ENCODE measurements around the gene RASGEF1C.

The RASGEF1C gene

DNA sequence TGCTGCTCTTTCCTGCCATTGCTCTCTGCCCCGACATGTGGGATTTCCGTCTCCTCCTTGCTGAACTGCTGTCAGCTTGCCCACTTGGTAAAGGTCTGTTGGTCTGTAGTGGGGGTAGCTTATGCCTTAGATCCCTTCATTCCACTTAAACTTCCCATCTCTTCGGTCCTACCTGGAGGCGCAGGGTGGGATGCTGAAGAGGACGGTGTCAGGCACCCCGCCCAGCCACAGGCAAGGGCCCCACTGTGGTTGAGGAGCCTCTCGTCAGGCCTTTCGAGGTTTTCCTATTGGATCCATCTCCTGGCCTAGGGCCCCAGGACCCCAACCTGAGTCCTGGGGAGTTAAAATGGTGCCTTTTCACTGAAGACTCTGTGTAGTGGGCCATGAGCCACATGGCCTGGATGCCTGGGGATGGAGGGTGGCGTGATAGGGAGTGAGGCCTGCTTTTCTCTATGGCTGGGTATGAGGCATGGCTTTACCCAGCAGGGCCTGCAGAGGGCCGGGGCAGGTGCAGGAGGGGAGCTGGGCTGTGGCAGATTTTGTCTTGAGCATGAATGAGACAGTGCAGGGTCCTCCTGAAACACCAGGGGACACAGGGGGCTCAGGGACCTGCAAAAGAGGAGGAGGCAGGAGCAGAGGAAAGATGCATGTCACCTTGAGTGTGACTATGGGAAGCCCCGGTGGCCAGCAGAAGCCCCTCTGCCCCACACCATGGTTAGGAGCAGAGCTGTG, 111.7 kb downstream of the RASGEF1C start:
- DNase-seq (ENCODE audit: low read depth in 1 of 2, low spot score in 1 of 2), result no peak
- H3K27me3 ChIP-seq (ENCODE audit: insufficient read depth, poor library complexity, severe bottlenecking), result no peaks in the 10 kb centered on the region

DNA sequence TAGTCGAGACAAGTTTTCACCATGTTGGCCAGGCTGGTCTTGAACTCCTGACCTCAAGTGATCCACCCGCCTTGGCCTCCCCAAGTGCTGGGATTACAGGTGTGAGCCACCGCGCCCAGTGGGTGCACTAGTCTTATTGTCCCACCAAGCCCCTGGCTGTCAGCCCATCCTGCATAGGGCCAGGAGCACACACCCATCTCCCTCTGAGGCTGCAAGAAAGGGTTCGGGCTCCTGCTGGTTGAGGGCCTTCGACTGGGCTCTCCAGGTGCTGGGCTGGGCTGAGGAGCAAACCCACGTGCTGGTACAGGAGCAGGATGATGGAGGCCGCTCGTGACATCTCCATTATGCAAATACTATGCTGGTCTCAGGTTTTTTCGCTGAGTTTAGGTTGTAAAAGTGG, 112.4 kb downstream of the RASGEF1C start:
- no peak for DNase-seq (ENCODE audit: low read depth in 1 of 2, low spot score in 1 of 2)
- H3K4me3 ChIP-seq (replicated peaks; ENCODE audit: insufficient read depth, low read length), result no peak overlapping the region
- TF ChIP-seq, protein P1, sequence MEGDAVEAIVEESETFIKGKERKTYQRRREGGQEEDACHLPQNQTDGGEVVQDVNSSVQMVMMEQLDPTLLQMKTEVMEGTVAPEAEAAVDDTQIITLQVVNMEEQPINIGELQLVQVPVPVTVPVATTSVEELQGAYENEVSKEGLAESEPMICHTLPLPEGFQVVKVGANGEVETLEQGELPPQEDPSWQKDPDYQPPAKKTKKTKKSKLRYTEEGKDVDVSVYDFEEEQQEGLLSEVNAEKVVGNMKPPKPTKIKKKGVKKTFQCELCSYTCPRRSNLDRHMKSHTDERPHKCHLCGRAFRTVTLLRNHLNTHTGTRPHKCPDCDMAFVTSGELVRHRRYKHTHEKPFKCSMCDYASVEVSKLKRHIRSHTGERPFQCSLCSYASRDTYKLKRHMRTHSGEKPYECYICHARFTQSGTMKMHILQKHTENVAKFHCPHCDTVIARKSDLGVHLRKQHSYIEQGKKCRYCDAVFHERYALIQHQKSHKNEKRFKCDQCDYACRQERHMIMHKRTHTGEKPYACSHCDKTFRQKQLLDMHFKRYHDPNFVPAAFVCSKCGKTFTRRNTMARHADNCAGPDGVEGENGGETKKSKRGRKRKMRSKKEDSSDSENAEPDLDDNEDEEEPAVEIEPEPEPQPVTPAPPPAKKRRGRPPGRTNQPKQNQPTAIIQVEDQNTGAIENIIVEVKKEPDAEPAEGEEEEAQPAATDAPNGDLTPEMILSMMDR (IDR thresholded peaks at IDR 0.05; ENCODE audit: insufficient read depth, low read length), result no peak
- TF ChIP-seq POLR2AphosphoS5 (IDR thresholded peaks at IDR 0.05; ENCODE audit: low read depth) (no peak), SPI1 (IDR thresholded peaks at IDR 0.05; ENCODE audit: borderline replicate concordance, low read depth) (no peak), GABPA (IDR thresholded peaks at IDR 0.05; ENCODE audit: low read depth) (no peak)
- TF ChIP-seq, protein P2, sequence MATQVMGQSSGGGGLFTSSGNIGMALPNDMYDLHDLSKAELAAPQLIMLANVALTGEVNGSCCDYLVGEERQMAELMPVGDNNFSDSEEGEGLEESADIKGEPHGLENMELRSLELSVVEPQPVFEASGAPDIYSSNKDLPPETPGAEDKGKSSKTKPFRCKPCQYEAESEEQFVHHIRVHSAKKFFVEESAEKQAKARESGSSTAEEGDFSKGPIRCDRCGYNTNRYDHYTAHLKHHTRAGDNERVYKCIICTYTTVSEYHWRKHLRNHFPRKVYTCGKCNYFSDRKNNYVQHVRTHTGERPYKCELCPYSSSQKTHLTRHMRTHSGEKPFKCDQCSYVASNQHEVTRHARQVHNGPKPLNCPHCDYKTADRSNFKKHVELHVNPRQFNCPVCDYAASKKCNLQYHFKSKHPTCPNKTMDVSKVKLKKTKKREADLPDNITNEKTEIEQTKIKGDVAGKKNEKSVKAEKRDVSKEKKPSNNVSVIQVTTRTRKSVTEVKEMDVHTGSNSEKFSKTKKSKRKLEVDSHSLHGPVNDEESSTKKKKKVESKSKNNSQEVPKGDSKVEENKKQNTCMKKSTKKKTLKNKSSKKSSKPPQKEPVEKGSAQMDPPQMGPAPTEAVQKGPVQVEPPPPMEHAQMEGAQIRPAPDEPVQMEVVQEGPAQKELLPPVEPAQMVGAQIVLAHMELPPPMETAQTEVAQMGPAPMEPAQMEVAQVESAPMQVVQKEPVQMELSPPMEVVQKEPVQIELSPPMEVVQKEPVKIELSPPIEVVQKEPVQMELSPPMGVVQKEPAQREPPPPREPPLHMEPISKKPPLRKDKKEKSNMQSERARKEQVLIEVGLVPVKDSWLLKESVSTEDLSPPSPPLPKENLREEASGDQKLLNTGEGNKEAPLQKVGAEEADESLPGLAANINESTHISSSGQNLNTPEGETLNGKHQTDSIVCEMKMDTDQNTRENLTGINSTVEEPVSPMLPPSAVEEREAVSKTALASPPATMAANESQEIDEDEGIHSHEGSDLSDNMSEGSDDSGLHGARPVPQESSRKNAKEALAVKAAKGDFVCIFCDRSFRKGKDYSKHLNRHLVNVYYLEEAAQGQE (IDR thresholded peaks at IDR 0.05; ENCODE audit: insufficient replicate concordance, low read depth), result no peak
- no peak overlapping the region for H3K27ac ChIP-seq (replicated peaks)
- no peaks in the 10 kb centered on the region for H3K27me3 ChIP-seq (ENCODE audit: insufficient read depth, poor library complexity, severe bottlenecking)

More for the DNA sequence above, 111.7 kb downstream of the RASGEF1C start:
- TF ChIP-seq, protein P1 (IDR thresholded peaks at IDR 0.05; ENCODE audit: insufficient read depth, low read length), result no peak
- TF ChIP-seq GABPA (IDR thresholded peaks at IDR 0.05; ENCODE audit: low read depth), result no peak
- no peak overlapping the region for H3K27ac ChIP-seq (replicated peaks)
- H3K4me3 ChIP-seq (replicated peaks; ENCODE audit: insufficient read depth, low read length), result no peak overlapping the region

DNA sequence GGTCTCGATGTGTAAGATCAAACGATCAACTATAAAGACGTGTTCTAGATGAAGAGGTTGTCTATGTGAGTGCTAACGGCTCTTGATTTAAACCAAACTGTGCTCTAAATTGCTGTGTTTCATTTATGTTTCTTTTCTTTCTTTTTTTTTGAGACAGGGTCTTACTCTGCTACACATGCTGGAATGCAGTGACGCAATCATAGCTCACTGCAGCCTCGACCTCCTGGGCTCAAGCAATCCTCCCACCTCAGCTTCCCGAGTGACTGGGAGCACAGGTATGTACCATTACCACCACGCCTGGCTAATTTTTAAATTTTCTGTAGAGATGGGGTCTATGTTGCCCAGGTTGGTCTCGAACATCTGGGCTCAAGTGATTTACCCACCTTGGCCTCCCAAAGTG, 113.5 kb downstream of the RASGEF1C start:
- H3K27ac ChIP-seq (replicated peaks), result no peak overlapping the region
- H3K4me3 ChIP-seq (replicated peaks; ENCODE audit: insufficient read depth, low read length), result no peak overlapping the region
- no peak for TF ChIP-seq GABPA (IDR thresholded peaks at IDR 0.05; ENCODE audit: low read depth)
- no peak for TF ChIP-seq SPI1 (IDR thresholded peaks at IDR 0.05; ENCODE audit: borderline replicate concordance, low read depth)
- TF ChIP-seq, protein P1 (IDR thresholded peaks at IDR 0.05; ENCODE audit: insufficient read depth, low read length), result no peak
- DNase-seq (ENCODE audit: low read depth in 1 of 2, low spot score in 1 of 2), result no peak
- H3K27me3 ChIP-seq (ENCODE audit: insufficient read depth, poor library complexity, severe bottlenecking), result no peaks in the 10 kb centered on the region

DNA sequence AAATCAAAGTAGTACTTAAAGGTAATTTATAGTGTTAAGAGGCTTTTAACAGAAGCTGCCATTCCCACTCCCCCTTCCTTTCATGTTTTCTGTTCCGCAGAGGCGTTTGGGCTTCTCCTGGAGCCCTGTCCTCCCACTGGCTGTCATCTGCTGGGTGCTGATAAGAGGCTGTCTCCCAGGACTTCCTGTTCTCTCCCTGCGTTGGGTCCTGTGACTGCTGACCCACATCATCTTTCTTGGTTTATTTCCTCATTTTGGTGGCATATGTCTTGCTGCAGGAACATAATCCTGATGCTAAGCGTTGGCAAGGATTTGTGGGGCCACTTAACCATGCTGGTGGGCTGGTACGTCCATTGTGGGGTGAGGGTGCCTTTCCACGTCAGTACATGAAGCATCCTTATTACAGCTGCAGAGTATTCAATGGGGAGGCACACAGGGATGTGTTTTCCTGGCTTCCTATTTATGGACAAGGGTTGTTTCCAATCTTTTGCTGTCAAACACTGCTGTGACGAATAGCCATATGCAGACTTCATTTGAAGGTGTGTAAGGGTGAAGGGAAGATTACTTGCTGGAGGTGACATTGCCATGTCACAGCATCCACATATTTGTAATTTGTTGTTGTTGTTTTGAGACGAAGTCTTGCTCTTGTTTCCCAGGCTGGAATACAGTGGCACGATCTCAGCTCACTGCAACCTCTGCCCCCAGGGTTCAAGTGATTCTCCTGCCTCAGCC, 115.2 kb downstream of the RASGEF1C start:
- DNase-seq (ENCODE audit: low read depth in 1 of 2, low spot score in 1 of 2), result peak in 1 of 2 experiments; percentile 90
- no peaks in the 10 kb centered on the region for H3K27me3 ChIP-seq (ENCODE audit: insufficient read depth, poor library complexity, severe bottlenecking)

More for the DNA sequence above, 115.2 kb downstream of the RASGEF1C start:
- Histone ChIP-seq H3K27ac (replicated peaks) (0 out of 2 replicates have a peak overlapping the region, but pooled peaks have one; percentile 20), H3K4me3 (replicated peaks; ENCODE audit: insufficient read depth, low read length) (no peak overlapping the region)
- TF ChIP-seq GABPA (IDR thresholded peaks at IDR 0.05; ENCODE audit: low read depth) (no peak; the same call in 1 of the 2 replicates), SPI1 (IDR thresholded peaks at IDR 0.05; ENCODE audit: borderline replicate concordance, low read depth) (peak; percentile 91), POLR2AphosphoS5 (IDR thresholded peaks at IDR 0.05; ENCODE audit: low read depth) (peak; percentile 81; the same call in 1 of the 2 replicates)
- TF ChIP-seq, protein P1 (IDR thresholded peaks at IDR 0.05; ENCODE audit: insufficient read depth, low read length), result no peak
- TF ChIP-seq, protein P2 (IDR thresholded peaks at IDR 0.05; ENCODE audit: insufficient replicate concordance, low read depth), result no peak

Measured in HL-60 (cell line).